Upper lobe of left lung (tissue), 6 donors: ENCODE results near the gene VDR. TPM values are rescaled to one million over a fixed set of nuclear protein-coding genes. Genes with fewer than 3 reads are reported as not detected.

Experiments used
- ATAC-seq, 2 donors: fragments of 200-7000 bp; cut with Tn5 transposase; one replicate each; pipeline ENCODE4 v1.9.1; 2022; ENCODE audit warnings: mild to moderate bottlenecking in 2 of 2, moderate library complexity in 2 of 2; ENCODE audit not compliant: low FRiP score in 2 of 2
- DNase-seq, 2 donors: peaks; one replicate each; pipeline ENCODE4 v3.0.0-alpha.2; 2019 to 2020
- H3K27ac ChIP-seq, 4 donors: fragments of 200-600 bp; sonication (generic); one replicate each; pipeline ENCODE4 v1.5.1; 2016 to 2019
- H3K27me3 ChIP-seq, 4 donors: fragments of 200-600 bp; sonication (generic); one replicate each; pipeline ENCODE4 v1.5.1; 2017 to 2019
- H3K36me3 ChIP-seq, 4 donors: fragments of 200-600 bp; sonication (generic); one replicate each; pipeline ENCODE4 v1.5.1; 2016 to 2019
- H3K4me1 ChIP-seq, 4 donors: fragments of 200-600 bp; sonication (generic); one replicate each; pipeline ENCODE4 v1.5.1; 2018 to 2019
- H3K4me3 ChIP-seq, 4 donors: fragments of 200-600 bp; sonication (generic); one replicate each; pipeline ENCODE4 v1.5.1; 2017 to 2019; ENCODE audit warnings: mild to moderate bottlenecking in 2 of 4, moderate library complexity in 1 of 4
- H3K9me3 ChIP-seq, 4 donors: fragments of 200-600 bp; sonication (generic); one replicate each; pipeline ENCODE4 v1.5.1; 2018 to 2019
- CTCF ChIP-seq, 6 experiments: fragments of 450-650 bp in 4 of 6; fragments of 200-600 bp in 2 of 6; sonication (generic) in 2 of 6; IDR thresholded peaks; one replicate each; pipeline ENCODE4 v1.5.1; 2016 to 2019; ENCODE audit warnings: antibody characterized with exemption in 6 of 6
- EP300 ChIP-seq, 4 donors: sonication (generic); formaldehyde crosslinking; IDR thresholded peaks; one replicate each; pipeline ENCODE4 v1.5.1; 2017; ENCODE audit warnings: antibody characterized with exemption in 4 of 4, control low read depth in 2 of 4
- POLR2A ChIP-seq, 4 donors: fragments of 450-650 bp; IDR thresholded peaks; one replicate each; pipeline ENCODE4 v1.5.1; 2016 to 2017; ENCODE audit warnings: antibody characterized with exemption in 4 of 4, mild to moderate bottlenecking in 2 of 4
- POLR2AphosphoS5 ChIP-seq, 2 donors: sonication (generic); formaldehyde crosslinking; IDR thresholded peaks; one replicate each; pipeline ENCODE4 v1.5.1; 2017; ENCODE audit warnings: antibody characterized with exemption in 2 of 2
- WGBS, 2 donors: methylation state at CpG; one replicate each; pipeline ENCODE4 v1.1.5; 2017 to 2018; 5-methylcytosine and 5-hydroxymethylcytosine counted together
- total RNA-seq, 6 donors: library from RNA; depleted of rRNA in 4 of 6; stranded (reverse); fragments of >200 nt in 4 of 6; gene quantifications; one replicate each; pipeline versions ENCODE4 v1.1.0 to v1.2.1, GENCODE V29; 2016 to 2021
- donor health status: DM: no; HTN: no; CAD: no; lungs with moderate emphysema.
- donor health status: DM: no; HTN: yes; CAD: no; lungs with severe emphysema.

The VDR gene
- total RNA-seq, 6 donors from 2014 or later, result 23.0 to 41.1 (median 27.5) TPM

- Histone ChIP-seq H3K36me3 (peaks cover 11 to 28% (median 17%) of the 10 kb centered on the region in 4 donors), H3K4me3 (no peak overlapping the region), H3K27me3 (no peaks in the 10 kb centered on the region), H3K27ac (no peak overlapping the region), H3K9me3 (no peaks in the 10 kb centered on the region), H3K4me1 (peaks cover 0 to 11% (median 8%) of the 10 kb centered on the region in 4 donors)
- WGBS, 2 donors, result 60 to 76% methylated on average over 2 to 3 of the region's 3 CpGs
- TF ChIP-seq EP300 (IDR thresholded peaks at IDR 0.05) (no peak), POLR2A (IDR thresholded peaks at IDR 0.05) (no peak), POLR2AphosphoS5 (IDR thresholded peaks at IDR 0.05) (no peak), CTCF (IDR thresholded peaks at IDR 0.05) (no peak)
- ATAC-seq, result peak in 1 of 2 donors; percentile 9
- no peak for DNase-seq
Measured at GRCh38 chr12:47851303-47851952, 53.4 kb downstream of the VDR start.

DNA sequence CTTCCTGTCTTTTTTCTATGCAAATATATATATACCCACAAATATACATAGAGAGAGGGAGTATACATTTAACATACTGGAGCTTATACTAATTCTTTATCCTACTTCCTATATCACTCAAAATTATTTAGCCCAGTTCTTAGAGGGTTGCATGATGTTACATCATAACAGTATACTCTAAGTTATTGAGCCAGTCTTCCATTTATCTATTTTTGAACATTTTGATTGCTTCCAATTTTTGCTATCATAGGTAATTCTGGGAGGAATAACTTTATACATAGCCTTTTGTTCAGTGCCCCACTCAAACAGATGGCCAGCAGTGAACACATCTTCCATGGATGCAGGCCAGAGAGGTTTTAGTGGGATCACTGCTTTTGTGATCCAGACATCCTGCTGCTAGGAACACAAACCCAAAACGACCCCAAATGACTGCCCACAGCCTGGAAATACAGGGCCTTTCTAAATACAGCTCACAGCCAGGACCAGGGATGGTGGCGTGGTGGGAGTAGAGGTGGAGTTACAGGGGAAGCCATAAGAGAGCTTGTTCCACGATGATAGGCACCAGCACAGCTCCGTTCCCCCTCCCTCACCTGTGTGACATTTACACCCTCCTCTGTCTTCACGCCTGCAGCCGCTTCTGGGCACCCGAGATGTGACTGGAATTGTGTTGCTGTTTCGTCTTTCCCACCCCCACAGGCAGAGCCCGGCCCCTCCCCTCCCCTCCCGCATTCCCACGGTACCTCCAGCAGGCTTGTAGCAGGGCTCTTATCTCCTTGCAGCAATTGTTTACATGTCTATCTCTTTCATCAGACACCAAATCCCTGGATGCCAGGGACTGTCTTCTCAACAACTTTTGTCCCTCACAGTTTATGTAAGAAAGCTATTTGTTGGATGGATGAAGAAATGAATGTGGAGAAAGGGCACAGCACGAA is 54.4 kb downstream of the VDR start:
- ATAC-seq (no peak), DNase-seq (no peak)

DNA sequence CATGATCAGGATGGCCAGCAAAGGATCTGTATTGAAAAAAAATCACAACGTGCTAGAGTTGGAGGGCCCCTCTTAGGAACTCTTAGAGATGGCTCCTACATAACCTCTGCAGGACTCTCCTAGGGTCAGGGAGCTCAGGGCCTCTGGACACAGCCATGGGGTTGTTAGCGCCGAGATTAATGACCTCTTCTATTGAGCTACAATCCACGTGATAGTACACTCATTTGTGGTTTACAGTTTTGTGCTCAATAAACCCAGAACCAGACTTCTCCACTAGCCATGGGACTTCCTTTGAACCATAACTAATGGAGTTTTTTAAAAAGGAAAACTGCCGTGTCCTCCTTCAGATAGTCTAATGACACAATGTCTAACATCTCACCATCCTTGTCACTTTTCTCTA is 55.5 kb downstream of the VDR start:
- H3K4me1 ChIP-seq, result peaks cover 2 to 11% (median 8%) of the 10 kb centered on the region in 4 donors
- no peak overlapping the region for H3K27ac ChIP-seq
- H3K36me3 ChIP-seq, result peaks cover 3 to 31% (median 17%) of the 10 kb centered on the region in 4 donors
- DNase-seq (no peak), ATAC-seq (no peak)
- H3K9me3 ChIP-seq, result no peaks in the 10 kb centered on the region
- no peaks in the 10 kb centered on the region for H3K27me3 ChIP-seq
- WGBS, 2 donors, result 53 to 57% methylated on average over 5 of the region's 5 CpGs
- TF ChIP-seq POLR2A (IDR thresholded peaks at IDR 0.05) (no peak), CTCF (IDR thresholded peaks at IDR 0.05) (no peak), POLR2AphosphoS5 (IDR thresholded peaks at IDR 0.05) (no peak), EP300 (IDR thresholded peaks at IDR 0.05) (no peak)
- no peak overlapping the region for H3K4me3 ChIP-seq

More for the DNA sequence above, 54.4 kb downstream of the VDR start:
- TF ChIP-seq CTCF (IDR thresholded peaks at IDR 0.05) (no peak), POLR2AphosphoS5 (IDR thresholded peaks at IDR 0.05) (no peak), POLR2A (IDR thresholded peaks at IDR 0.05) (no peak), EP300 (IDR thresholded peaks at IDR 0.05) (no peak)
- H3K27me3 ChIP-seq, result no peaks in the 10 kb centered on the region
- peaks cover 11 to 35% (median 23%) of the 10 kb centered on the region in 4 donors for H3K36me3 ChIP-seq
- no peak overlapping the region for H3K4me3 ChIP-seq
- no peak overlapping the region for H3K27ac ChIP-seq
- H3K4me1 ChIP-seq, result peaks cover 0 to 3% (median 2%) of the 10 kb centered on the region in 4 donors
- 57 to 60% methylated on average over 12 of the region's 12 CpGs for WGBS, 2 donors
- H3K9me3 ChIP-seq, result no peaks in the 10 kb centered on the region

DNA sequence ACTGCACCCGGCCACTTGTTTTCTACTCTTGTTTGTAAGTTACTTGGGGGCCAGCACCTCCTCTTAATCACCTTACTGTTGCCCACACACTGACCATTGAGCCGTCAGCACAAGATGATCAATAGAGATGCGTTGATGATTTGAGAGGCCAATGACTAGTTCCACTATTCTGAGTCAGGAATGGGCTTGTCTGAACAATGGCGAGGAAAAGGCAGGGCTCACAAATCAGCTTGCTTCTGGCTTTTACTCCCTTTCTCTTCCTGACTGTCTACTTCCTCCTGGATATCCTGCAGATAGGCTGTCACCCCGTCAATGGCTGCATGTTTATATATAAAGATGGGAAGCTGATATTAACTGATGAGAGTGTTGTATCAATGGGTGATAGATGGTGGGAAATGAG is 55.9 kb downstream of the VDR start:
- TF ChIP-seq POLR2A (IDR thresholded peaks at IDR 0.05), result no peak
- no peak for TF ChIP-seq EP300 (IDR thresholded peaks at IDR 0.05)
- DNase-seq (no peak), ATAC-seq (no peak)
- H3K4me3 ChIP-seq, result no peak overlapping the region
- no peak overlapping the region for H3K27ac ChIP-seq
- 54 to 67% methylated on average over 5 of the region's 5 CpGs for WGBS, 2 donors
- H3K27me3 ChIP-seq, result no peaks in the 10 kb centered on the region
- peaks cover 0 to 29% (median 16%) of the 10 kb centered on the region in 4 donors for H3K36me3 ChIP-seq
- H3K4me1 ChIP-seq, result peaks cover 5 to 15% (median 10%) of the 10 kb centered on the region in 4 donors
- no peaks in the 10 kb centered on the region for H3K9me3 ChIP-seq

GRCh38 chr12:47846294-47846996 is 58.3 kb downstream of the VDR start:
- H3K4me3 ChIP-seq, result no peak overlapping the region
- no peak for DNase-seq
- H3K27ac ChIP-seq, result no peak overlapping the region
- WGBS, 2 donors, result 85 to 93% methylated on average over 9 to 14 of the region's 14 CpGs
- no peaks in the 10 kb centered on the region for H3K27me3 ChIP-seq
- no peaks in the 10 kb centered on the region for H3K9me3 ChIP-seq
- TF ChIP-seq EP300 (IDR thresholded peaks at IDR 0.05) (no peak), POLR2A (IDR thresholded peaks at IDR 0.05) (no peak), CTCF (IDR thresholded peaks at IDR 0.05) (no peak), POLR2AphosphoS5 (IDR thresholded peaks at IDR 0.05) (no peak)
- peaks cover 0 to 23% (median 14%) of the 10 kb centered on the region in 4 donors for H3K36me3 ChIP-seq
- ATAC-seq, result no peak
- peaks cover 5 to 19% (median 12%) of the 10 kb centered on the region in 4 donors for H3K4me1 ChIP-seq
